ENCODE data around the gene TBC1D14.

Gene TBC1D14

DNA sequence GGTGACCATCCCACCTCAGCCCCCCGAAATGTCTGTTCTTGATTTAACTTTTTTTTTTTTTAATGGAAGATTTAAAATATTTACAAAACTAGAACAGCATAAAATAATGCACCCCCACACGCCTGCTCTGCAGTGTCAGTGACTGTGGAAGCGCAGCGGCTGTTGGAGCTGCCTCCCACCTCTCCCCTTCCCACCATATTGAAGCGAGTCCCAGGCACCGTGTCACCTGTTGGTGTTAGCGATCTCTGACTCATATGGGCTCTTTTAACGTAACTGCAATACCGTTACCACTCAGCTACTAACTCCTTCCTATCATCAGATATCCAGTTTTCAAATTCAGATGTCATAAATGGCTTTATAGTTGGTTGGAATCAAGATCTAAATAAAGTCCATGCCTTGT is 116.5 kb downstream of the TBC1D14 start:
- DNase-seq: no peak

DNA sequence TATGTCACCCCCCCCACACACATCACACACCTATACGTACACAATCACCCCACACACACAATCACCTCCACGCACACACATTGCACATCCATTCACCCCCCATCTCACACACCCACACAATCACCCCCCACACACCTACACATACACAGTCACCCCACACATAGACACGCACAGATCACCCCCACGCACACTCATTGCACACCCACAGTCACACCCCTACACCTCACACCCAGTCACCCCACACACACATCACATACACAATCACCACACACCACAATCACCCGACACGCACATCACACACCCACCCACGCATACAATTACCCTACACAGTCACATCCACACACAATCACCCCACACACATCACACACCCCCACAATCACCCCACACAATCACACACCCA is 117.7 kb downstream of the TBC1D14 start:
- no peak for DNase-seq

DNA sequence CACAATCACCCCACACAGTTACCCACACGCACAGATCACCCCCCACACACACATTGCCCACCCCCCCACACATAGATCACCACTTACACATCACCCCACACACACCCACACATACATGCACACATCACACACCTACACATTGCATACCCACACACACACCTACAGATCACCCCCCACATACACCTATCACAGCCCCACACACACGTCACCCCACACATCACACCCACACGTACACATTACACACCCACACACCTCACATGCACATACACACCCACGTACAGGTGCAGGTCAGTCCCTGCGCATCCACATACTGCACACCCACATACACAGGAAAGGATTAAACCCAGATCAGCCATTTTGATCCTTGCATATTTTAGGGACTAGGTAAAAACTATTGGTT is 118.3 kb downstream of the TBC1D14 start:
- no peak for DNase-seq

DNA sequence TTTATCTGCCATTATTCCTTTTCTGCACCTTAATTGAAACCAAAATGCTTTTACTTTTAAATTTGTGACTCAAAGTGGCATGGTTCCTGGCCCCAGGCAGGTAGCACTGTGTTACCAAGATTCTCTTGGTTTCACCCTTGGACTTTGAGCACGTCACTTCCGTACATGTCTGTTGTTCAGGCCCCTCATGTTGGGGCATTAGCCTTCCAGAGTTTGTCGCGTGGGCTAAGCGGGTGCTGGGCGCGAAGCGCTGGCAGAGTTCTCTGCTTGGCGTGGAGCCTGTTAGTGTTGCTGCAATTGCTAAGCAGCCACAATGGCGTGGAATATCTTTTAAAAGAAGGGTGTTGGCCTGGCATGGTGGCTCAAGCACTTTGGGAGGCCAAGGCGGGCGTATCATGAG is 119.6 kb downstream of the TBC1D14 start:
- no peak for DNase-seq

DNA sequence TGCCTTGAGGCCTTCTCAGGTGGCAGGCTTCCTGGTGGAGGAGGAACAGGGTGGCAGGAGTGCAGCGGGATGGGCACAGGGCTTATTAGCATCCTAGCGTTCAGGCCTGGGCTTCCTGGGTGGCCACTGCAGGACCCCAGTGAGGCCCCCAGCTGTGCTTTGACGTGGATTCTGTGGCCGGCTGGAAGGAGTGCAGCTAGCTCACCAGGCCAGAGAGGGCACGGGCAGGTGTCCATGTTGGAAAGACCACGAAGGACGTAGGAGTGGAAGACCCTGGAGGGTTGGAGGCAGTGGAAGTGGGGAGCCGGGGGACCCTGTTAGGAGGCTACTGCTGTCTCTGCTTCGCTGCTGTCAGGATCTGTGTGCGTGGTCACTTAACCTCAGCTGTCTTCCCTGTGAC is 120.3 kb downstream of the TBC1D14 start:
- DNase-seq: no peak

DNA sequence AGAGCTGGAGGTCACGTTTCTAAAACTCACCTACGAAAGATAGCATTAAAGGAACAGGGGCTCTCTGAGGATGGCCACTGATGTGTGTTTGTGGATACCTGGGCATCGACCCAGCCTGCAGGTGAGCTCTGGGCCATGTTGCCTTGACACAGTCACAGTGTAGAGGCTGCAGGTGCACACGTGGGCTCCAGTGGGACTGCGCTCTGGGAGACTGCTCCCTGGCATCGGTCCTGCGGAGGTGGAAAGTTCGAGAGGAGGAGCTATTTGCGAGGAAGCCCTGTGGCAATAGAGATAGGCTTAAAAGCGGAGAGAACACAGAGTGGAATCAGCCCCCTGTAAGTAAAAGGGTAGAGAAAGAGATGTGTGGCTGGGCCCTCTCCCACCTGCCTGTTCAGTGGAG is 121.2 kb downstream of the TBC1D14 start:
- no peak for DNase-seq

DNA sequence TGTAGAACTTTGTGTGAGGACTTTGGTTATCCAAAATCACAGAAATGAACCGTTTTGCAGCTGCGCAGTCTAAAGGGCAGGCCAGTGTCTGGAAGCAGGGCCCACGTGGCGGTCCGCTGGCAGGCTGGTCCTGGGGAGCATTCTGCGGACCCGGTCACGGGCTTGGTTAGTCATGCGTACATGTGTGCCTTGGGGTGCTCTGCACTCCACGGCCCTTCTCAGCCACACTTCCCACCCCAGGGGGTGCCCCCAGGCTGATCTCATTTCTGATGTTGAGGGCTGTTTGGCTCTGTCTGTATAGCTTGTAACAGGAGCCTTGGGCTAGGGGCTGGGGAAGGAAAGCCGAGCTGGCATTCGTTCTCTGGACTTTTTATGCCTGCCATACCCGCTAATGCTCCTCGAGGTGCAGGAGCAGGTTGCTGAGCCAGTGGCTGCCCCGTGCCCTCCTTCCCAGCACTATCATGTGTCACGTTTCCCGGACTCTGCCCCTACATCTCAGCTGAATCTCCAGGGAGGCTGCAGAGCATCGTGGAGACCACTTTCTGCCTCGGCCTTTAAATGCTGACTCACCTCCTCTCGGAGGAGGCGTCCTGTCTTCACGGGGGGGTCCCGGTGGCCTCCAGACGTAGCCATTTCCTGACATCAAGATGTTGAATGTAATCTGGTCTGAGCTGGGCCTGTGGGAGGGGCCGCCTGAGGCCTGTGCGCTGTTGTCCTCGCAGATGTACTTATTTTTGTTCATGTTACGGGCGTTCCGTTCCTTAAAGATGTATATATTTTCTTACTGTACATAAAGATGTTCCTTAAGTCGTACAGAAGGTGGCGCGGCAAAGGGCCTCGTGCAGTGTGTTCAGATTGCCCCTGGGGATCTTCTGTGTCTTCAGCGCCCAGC is 122.2 kb downstream of the TBC1D14 start:
- DNase-seq: no peak

DNA sequence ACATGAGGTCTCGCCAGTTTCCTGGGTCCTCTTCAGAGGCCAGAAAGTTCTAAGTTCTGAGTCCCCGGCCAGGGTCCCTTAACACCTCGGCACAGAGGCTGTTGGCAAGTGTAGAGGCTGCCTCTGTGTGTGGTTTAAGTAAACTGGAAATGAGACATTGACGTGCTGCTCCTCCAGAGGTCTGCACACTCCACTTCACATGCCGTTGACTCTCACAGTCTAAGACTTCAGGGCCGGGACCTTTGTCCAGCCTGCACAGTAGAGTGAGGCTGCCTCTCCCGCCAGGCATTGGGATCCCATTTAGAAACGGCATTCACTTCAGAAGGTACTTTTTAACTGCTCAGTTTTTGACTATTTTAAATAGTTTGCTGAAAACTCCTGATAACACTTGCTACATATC is 123.0 kb downstream of the TBC1D14 start:
- DNase-seq: no peak

DNA sequence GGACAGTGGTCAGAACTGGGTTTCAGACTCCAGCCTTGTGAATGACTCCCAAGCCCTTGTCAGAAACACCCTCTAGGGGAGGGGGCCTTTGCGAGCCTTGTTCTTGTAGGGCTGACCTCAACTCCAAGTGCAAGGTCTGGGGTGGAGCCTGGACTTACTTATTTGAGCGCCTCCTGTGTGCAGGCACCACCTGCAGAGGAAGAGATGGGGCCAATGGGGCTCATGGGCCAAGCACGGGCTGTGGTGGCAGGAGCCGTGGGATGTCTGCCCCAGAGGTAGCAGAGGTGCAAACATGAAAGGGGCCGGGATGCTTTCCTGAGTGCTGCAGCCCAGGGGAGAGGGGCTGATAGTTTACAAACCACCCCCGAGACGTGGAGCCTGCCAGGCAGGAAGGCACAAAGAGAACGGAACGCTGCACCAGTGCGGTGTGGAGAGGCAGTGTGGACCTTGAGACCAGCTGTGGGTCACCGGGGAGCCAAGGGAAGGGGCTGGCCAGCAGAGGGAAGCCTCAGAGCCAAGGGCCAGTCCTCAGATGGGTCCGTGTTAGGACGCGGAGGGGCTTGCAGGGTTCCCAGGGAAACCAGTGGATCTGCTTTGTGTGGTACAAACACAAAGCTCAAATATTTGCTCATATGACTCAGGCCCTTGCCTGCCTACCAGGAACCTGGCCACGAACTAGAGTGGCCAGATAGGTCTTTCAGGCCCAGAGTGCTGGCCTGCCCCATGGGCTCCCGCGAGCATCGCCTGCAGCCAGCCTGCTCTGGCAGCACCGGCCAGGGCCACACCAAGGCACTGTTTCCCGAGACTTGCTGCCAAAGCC is 124.8 kb downstream of the TBC1D14 start:
- no peak for DNase-seq

DNA sequence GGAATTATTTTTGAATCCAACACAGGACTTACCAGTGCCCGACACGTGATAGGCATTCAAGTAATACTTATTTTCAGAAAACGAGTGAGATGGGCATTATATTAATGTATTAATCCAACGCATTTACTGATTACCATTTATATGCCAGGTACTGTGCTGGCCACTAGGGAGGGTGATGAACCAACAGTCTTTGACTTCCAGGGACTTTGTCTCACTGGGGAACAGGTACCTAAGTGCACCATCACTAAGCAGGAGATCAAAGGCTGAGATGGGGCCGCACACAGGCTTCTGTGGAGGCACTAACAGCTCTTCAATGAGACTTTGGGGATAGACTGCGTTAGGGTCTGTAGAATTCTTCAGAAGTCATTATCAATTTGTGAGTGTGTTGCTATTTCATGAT is 127.8 kb downstream of the TBC1D14 start:
- DNase-seq: peak; percentile 13

DNA sequence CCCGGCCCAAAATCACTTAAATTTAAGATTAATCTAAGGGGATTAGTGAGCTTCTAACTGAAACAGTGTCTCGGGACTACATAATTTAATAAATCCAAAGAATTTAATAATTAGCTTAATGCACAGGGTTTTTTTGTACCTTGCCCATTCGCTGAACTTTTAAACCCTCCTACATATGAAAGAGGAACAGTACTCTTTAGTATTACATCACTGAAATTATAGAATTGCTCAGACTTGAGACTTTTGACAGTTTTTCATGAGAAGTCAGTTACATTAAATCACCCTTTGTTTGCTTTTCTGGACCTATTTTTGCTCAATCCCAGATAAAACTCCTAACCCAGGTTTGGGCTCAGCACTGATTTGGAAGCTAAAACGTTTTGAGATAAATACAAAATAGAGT is 131.1 kb downstream of the TBC1D14 start:
- DNase-seq: no peak

DNA sequence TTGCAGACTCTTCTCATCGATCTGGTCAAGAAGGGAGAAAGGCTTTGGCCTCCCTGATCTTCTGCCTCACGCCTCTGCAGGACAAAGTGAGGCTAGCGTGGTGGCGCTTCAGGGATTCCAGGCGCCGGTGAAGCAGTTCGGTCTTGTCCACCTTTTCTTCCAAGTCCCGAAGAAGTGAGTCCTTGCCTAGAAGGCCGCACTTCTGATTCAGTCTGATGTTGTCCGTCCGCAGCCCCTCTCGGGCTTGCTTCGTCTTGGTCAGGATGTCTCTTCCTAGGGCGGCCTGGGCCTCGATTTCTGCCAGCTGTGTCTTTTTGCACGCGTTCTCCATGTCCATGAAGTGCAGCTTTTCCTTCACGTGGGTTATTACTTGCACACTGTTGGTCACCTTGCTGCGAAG is 131.6 kb downstream of the TBC1D14 start:
- DNase-seq: no peak

DNA sequence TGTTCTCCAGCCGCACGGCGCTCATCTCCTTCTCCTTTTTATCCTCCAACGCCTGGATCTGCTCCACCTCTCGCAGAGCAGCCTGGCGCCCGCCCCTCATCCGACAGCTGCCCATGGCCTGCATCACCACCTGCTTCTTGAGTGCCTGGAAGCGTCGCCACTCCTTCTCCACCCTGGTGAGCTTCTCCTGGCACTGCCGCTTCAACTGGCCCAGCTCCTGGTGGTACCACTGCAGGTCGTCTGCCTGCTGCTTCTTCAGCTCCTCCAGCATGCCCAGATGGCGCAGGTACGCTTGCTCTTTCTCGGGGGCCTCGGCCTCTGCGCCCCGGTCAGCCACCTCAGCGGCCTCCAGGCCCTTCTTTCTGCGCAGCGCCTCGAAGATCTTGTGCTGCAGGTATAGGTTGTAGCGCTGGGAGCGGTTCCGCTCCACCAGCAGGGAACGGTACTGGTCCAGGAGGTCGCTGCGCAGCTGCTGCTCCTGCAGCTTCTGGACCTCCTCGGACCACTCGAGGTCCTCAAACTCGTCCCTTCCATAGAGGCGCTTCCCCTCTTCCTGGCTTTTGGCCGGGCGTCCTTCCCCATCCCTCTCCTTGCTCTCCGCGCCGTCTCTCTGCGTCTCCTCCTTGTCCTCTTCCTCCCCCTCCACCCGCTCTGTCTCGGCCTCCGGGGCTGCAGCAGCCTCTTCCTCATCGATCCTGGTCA is 132.3 kb downstream of the TBC1D14 start:
- DNase-seq: no peak

DNA sequence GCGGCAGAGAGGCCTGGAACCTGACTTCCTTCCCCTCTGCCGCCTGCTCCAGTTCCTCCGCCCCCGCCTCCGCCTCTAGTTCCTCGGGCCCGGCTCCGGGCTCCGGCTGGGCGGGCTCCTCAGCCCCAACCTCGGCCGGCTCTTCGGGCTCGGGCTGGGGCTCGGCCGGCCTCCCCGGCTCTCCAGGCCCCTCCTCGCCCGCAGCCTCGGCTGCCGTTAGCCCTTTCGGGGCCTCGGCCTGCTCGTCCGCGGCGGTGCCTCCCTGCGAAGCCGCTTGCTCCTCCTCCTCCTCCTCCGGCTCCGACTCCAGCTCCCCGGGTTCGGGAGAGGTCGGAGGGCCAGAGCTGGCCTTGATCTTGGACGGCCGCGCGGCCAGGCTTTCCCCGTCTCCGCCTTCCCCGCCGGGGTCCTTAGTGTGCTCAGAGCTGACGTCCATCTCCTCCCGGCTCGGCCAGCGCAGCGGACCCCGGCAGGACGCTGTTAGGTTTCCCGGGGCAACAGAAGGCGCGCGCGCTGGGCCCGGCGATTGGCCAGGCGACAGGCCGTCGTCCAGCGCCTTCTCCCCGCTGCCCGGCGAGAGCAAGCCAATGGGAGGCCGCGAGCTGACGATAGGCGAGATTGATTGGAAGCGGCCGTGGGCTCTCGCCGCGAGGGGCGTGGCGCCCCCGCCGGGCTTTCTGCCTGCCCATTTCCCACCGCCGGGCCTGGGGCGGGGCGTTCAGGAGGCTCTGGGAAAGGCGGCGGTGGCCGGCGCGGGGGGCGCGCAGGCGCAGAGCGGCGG is 133.1 kb downstream of the TBC1D14 start:
- peak; percentile 96 for DNase-seq

DNA sequence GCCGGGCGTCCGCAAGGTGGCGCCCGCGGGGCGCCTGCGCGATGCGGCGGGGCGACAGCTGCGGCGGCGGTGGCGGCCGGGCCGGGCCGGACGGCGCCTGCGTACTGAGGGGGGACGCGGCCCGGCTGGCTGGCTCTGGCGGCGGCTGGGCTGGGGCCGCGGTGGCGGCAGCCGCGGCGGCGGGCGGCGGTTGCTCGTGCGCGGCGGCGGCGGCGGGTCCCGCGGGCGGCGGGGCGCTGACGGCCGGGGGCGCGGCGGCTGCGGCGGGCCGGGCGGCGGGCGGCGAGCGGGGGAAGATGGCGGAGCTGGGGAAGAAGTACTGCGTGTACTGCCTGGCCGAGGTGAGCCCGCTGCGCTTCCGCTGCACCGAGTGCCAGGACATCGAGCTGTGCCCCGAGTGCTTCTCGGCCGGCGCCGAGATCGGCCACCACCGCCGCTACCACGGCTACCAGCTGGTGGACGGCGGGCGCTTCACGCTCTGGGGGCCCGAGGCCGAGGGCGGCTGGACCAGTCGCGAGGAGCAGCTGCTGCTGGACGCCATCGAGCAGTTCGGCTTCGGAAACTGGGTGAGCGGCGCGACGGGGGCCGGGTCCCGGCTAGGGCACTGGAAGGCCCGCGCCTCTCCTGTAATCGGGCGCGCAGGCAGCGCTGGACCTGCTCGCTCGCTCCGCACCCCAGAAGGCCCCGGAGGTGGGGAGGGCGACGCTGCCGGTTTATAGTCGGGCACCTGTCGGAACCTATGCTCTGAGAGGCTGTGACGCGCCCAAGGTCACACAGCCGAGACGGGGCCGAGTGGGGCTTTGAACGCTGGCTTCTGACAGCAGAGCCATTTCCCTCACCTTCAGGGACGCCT is 133.9 kb downstream of the TBC1D14 start, which contains the start of gene TADA2B:
TSS of gene TADA2B (plus strand) at position 89 of the 853 bp plus-strand sequence. CDS start at position 297, 208 bp downstream.
- peak; percentile 55 for DNase-seq

DNA sequence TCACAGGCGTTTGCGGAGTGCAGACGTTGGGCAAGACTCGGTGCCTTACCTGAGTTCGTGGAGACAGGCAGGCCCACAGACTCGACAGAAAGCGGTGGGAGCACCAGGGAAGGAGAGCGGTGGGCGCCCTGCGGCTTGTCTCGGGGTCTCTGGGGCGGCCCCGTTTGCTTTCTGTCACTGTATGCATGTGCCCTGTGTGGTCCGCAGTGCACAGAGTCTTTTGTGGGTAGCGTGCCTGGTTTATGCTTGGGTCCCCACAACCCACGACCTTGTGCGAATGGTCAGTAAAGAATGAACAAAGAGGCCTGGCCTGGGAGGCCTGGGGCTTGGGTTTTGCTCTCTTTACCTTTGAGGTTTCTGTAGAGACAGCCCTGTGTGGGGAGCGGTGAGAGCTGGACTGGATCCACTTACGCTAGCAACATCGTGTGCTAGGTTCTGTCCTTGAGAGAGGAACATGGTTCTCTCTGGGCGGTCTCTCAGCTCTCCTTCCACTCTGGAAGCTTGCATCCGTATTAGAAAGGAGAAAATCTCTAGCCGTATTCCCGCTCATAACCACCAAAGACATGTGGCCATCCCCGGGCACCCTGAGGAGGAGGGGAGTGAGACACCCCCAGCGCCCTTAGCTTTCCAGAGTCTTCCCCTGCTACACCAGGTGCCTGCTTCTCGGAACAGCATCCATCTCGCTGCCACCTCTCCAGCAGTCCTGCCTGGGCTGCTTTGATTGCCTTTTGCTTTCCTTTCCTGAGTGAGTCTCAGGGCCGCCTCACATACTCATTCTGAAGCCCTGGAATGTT is 134.7 kb downstream of the TBC1D14 start:
- no peak for DNase-seq

DNA sequence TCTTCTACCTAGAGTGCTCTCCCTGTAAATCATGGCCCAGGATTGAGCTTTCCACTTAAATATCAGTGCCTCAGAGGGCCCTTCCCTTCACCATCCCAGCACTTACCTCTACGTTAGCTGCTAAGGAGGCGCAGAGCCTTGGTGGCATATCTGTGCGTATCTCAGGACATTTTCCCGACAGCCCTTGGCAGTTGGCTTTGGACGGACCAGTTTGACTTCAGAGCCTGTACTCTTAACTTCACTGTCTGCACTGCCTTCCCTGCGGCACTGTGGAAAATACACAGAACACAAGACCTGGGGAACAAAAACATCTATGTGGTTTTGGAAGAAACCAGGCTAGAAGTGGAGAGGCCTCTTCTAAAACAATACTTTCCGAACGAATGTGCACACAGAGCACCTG is 135.9 kb downstream of the TBC1D14 start:
- DNase-seq: no peak

DNA sequence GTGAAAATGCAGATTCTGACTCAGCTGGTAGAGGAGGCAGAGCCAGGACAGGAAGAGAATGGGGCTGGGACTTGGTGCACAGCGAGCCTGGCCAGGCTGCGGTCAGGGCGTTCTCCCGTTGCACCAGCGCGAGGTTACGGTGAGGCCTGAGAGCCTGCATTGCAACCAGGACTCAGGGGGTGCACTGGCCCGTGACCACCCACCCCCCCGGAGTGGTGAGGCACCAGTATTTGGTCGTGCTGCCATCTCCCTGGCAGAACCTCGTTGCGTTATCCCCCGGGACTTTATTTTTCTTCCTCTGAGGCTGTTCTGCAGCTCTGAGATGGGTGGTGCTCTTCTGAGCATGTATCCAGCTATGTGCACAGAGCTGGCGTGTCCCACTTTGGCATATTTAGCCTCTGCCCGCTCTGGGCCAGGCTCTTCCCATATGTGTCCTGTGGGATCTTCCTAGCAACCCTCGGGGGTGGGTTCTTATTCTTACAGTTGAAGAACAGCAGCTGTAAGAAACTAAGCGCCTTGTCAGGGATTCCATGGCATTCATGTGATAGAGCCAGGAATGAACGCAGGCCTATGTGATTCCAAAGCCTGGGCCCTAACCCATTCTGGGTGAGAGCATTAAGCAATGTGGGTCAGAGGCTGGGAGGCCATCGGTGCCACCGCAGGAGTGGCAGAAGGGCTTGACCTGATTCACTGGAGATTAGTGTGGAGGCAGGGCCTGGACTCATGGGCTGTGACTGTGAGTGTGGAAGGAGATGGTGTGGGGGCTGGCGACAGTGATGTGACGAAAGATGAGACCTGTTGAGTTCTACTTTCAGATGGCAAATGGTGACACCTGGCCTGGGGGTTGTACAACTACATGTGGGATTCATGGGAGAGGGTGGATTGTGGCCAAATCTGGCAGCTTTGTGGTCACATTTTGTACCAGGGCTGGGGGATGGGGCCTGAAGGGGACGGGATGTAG is 136.6 kb downstream of the TBC1D14 start:
- no peak for DNase-seq

DNA sequence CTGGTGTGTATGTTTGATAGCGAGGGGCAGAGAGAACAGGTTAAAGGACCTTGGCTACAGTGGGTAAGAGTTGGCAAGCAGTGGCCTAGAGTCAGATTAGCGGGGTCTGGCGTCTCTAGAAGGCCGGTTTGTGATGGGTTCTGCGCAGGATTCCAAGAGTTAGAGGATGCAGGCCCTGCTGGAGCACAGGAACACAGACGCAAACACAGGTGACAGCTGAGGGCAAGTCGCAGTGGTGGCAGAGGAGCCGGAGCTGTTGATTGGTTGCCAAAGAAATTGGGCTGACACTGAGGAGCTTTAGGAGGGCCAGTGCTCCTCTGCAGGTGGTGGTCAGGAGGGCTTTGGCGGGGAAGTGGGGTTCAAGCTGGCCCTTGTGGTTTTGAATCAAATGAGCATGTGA is 137.3 kb downstream of the TBC1D14 start:
- DNase-seq: no peak
